Osteoblast (primary cell): ENCODE measurements around the gene PDCD5. TPM values are rescaled to one million over a fixed set of nuclear protein-coding genes. Genes with fewer than 3 reads are reported as not detected.
"Not testable (repeated sequence)": the region's sequence is repeated elsewhere in the genome, so short reads cannot be mapped to it uniquely, and the experiment has no call there.

ENCODE experiments used
- DNase-seq: peaks from one replicate; pipeline ENCODE4 v3.0.0; 2011; ENCODE audit warnings: low spot score, mixed read lengths; ENCODE audit not compliant: insufficient read length; ENCODE audit errors: missing footprints
- H2AFZ ChIP-seq: 2 replicates; pipeline ENCODE4 v1.6.0; 2011; ENCODE audit warnings: mild to moderate bottlenecking, low read length
- H3K27ac ChIP-seq: 2 replicates; pipeline ENCODE4 v1.5.1; 2011; ENCODE audit warnings: mild to moderate bottlenecking, low read depth, low read length, moderate library complexity
- H3K27me3 ChIP-seq: 2 replicates; pipeline ENCODE4 v1.6.0; 2012; ENCODE audit warnings: mild to moderate bottlenecking, control low read depth, inconsistent platforms, low read length, moderate library complexity; ENCODE audit not compliant: insufficient read depth
- H3K36me3 ChIP-seq: 2 replicates; pipeline ENCODE4 v1.5.1; 2011; ENCODE audit warnings: mild to moderate bottlenecking, low read length, control low read depth, moderate library complexity; ENCODE audit not compliant: insufficient read depth
- H3K4me1 ChIP-seq: 2 replicates; pipeline ENCODE4 v1.5.1; 2011; ENCODE audit warnings: mild to moderate bottlenecking, low read length, control low read depth, moderate library complexity; ENCODE audit not compliant: insufficient read depth
- H3K4me2 ChIP-seq: 2 replicates; pipeline ENCODE4 v1.6.0; 2011; ENCODE audit warnings: mild to moderate bottlenecking, low read length; ENCODE audit not compliant: insufficient read depth
- H3K4me3 ChIP-seq: fragments of 200-600 bp; sonication (generic); 3 replicates; pipeline ENCODE4 v1.5.1; 2012; ENCODE audit warnings: mild to moderate bottlenecking, low read length, inconsistent platforms; ENCODE audit not compliant: insufficient read depth
- H3K79me2 ChIP-seq: 2 replicates; pipeline ENCODE4 v1.6.0; 2012; ENCODE audit warnings: mild to moderate bottlenecking, low read length, control low read depth, inconsistent platforms; ENCODE audit not compliant: insufficient read depth
- H3K9me3 ChIP-seq: 2 replicates; pipeline ENCODE4 v1.5.1; 2011; ENCODE audit warnings: low read depth, low read length, control low read depth
- H4K20me1 ChIP-seq: 2 replicates; pipeline ENCODE4 v1.6.0; 2012; ENCODE audit warnings: mild to moderate bottlenecking, low read length, control low read depth; ENCODE audit not compliant: insufficient read depth
- CTCF ChIP-seq: IDR thresholded peaks from 2 replicates; pipeline ENCODE4 v1.5.1; 2011; ENCODE audit warnings: mild to moderate bottlenecking, low read depth, low read length, moderate library complexity; ENCODE audit errors: extremely low read depth
- total RNA-seq: library from RNA; depleted of rRNA; stranded (reverse); fragments of >200 nt; gene quantifications from 2 replicates; pipeline ENCODE4 v1.2.3, GENCODE V29; 2012

PDCD5 gene
- total RNA-seq, 1 donor, result 51.0 TPM

GRCh38 chr19:32572700-32573491 is 8.1 kb upstream of the PDCD5 start:
- H3K4me3 ChIP-seq, H3K9me3 ChIP-seq, H3K79me2 ChIP-seq, DNase-seq, H3K4me2 ChIP-seq, H2AFZ ChIP-seq, H3K4me1 ChIP-seq, H3K36me3 ChIP-seq, H4K20me1 ChIP-seq, H3K27ac ChIP-seq: not testable (repeated sequence)
- peaks cover 11% of the 10 kb centered on the region for H3K27me3 ChIP-seq

DNA sequence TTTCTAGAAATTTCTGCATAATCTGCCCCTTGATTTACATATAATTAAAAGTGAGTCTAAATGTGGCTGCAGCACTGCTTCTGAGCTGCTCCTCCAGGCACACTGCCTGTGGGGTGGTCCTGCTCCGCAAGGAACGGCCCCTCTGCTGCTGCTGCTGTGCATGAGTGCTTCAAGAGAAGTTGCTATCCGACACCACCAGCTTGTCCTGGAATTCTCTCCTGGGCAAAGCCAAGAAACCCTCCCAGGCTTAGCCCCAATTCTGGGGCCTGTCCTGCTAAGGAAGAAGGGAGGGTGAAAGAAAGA is 7.5 kb upstream of the PDCD5 start:
- H3K4me2 ChIP-seq, result no peak overlapping the region
- H3K79me2 ChIP-seq, result no peaks in the 10 kb centered on the region
- H3K9me3 ChIP-seq, result no peaks in the 10 kb centered on the region
- no peaks in the 10 kb centered on the region for H3K36me3 ChIP-seq
- no peak overlapping the region for H3K27ac ChIP-seq
- TF ChIP-seq CTCF, result no peak
- no peak overlapping the region for H3K4me3 ChIP-seq
- DNase-seq, result no peak
- no peak overlapping the region for H2AFZ ChIP-seq
- peaks cover 10% of the 10 kb centered on the region for H3K27me3 ChIP-seq
- no peaks in the 10 kb centered on the region for H4K20me1 ChIP-seq
- H3K4me1 ChIP-seq, result no peaks in the 10 kb centered on the region

DNA sequence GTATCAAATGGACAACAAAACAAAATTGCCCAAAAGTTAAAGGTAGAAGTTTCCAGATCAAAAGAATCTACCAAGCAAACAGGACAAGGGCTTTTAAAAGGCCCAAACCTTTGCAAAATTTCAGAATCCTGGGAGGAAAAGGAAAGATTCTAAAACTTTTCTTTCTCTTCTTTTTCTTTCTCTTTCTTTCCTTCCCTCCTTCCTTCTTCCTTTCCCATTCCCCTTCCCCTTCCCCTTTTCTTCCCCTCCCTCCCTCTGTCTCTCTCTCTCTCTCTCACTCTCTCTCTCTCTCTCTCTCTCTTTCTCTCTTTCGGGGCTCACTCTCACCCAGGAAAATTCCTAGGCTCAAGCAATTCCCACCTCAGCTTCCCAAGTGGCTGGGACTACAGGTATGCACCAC is 4.2 kb upstream of the PDCD5 start:
- H4K20me1 ChIP-seq, result no peaks in the 10 kb centered on the region
- H3K27me3 ChIP-seq, result peaks cover 10% of the 10 kb centered on the region
- DNase-seq, result no peak
- no peak for TF ChIP-seq CTCF
- no peak overlapping the region for H3K4me2 ChIP-seq
- no peak overlapping the region for H2AFZ ChIP-seq
- peaks cover 8% of the 10 kb centered on the region for H3K79me2 ChIP-seq
- H3K27ac ChIP-seq, result no peak overlapping the region
- no peak overlapping the region for H3K4me3 ChIP-seq
- H3K4me1 ChIP-seq, result no peaks in the 10 kb centered on the region
- H3K36me3 ChIP-seq, result no peaks in the 10 kb centered on the region
- H3K9me3 ChIP-seq, result no peaks in the 10 kb centered on the region

GRCh38 chr19:32580353-32580900 is 563 bp upstream of the PDCD5 start:
- Histone ChIP-seq H3K4me1 (peaks cover 6% of the 10 kb centered on the region), H3K4me2 (peak overlapping the region; percentile 87), H3K79me2 (peaks cover 24% of the 10 kb centered on the region), H3K27me3 (no peaks in the 10 kb centered on the region), H3K9me3 (no peaks in the 10 kb centered on the region), H3K36me3 (peaks cover 17% of the 10 kb centered on the region), H3K4me3 (peak overlapping the region; percentile 89), H2AFZ (peak overlapping the region; percentile 94), H3K27ac (no peak overlapping the region), H4K20me1 (peaks cover 10% of the 10 kb centered on the region)
- no peak for DNase-seq
- TF ChIP-seq CTCF, result no peak
